NCI-H524 (cell line): ENCODE measurements around the gene GSTM4.
"Not testable (repeated sequence)": the region's sequence is repeated elsewhere in the genome, so short reads cannot be mapped to it uniquely, and the experiment has no call there.

Experiments
- DNase-seq, 2 experiments: peaks; one replicate each; lab custom pipeline; 2025; lab: John Stamatoyannopoulos, UW

The GSTM4 gene

DNA sequence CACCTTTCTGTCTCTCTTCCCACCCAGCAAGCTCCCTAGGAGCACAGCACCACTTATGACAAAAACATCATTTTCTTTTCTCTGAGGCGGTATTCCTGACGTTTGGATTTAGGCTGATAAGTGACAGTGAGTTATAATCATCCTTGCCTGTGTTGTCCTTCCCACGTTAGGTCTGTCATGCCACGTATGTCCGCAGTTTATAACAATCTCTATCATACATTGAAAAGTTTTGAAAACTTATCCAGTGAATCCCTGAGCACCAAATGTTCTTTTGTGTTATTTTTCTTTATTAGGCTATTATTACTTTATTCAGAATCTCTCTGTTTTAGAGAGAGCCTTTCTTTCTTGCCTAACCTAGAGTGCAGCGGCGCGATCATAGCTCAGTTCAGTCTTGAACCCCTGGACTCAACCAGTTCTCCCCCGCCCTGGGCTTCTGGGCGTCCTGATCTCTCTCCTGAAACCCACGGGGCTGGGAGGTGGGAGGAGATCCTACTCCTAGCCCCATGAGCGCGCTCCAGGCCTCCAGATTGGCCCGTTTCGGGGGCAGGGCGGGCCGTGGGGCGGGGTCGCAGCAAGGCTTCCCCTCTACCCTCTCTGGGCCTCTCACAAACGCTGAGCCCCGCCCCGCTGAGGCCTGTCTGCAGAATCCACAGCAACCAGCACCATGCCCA lies 11.7 kb downstream of the GSTM4 start, which contains the start of gene GSTM2:
Gene GSTM2 (plus strand): TSS at position 606 of the 671 bp plus-strand sequence. CDS start 59 bp downstream, at position 665.
- peak; percentile 60 to 77 for DNase-seq

DNA sequence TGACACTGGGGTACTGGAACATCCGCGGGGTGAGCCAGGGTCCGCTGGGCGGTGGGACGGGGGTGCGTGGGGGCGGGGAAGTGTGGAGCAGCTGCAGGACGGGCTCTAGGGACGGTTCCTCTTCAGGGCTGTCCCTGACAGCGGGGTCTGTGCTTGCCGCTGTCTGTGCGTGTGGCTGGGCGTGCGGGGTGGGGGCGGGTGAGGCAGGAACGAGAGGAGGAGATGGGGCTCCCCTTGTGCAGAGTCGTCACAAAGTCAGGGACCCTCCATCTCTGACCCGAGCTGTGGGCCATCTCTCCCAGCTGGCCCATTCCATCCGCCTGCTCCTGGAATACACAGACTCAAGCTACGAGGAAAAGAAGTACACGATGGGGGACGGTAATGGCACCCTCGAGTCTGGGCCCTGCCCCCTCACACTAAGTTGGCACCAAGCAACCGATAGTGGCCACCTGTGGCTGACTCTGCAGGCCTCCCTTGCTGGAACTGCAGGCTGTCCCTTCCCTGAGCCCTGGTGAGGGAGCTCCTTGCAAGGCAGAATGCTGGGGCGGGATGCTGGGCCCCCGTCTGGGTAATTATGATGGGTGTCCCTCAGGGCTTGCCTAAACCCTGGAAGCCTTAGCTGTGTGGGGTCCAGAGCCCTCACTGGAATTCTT lies 12.3 kb downstream of the GSTM4 start:
- no peak for DNase-seq

DNA sequence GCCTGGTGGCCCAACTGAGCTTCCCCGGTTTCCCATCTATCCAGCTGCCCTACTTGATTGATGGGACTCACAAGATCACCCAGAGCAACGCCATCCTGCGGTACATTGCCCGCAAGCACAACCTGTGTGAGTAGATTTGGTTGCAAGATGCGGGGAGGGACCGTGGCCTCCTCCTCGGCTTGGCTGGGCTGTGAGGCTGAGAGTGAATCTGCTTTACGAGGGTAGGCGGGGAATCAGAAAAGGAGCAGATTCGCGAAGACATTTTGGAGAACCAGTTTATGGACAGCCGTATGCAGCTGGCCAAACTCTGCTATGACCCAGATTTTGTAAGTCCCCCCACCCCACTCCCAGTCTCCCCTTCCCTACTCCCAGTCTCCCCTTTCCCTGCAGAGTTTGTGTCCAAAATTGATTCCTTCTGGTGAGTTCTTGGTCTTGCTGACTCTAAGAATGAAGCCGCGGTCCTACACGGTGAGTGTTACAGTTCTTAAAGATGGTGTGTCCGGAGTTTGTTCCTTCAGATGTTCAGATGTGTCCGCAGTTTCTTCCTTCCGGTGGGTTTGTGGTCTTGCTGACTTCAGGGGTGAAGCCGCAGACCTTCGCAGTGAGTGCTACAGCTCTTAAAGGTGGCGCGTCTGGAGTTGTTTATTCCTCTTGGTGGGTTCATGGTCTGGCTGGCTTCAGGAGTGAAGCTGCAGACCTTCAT lies 13.5 kb downstream of the GSTM4 start:
- no peak for DNase-seq

GRCh38 chr1:109669949-109670302 lies 14.0 kb downstream of the GSTM4 start:
- not testable (repeated sequence) for DNase-seq

DNA sequence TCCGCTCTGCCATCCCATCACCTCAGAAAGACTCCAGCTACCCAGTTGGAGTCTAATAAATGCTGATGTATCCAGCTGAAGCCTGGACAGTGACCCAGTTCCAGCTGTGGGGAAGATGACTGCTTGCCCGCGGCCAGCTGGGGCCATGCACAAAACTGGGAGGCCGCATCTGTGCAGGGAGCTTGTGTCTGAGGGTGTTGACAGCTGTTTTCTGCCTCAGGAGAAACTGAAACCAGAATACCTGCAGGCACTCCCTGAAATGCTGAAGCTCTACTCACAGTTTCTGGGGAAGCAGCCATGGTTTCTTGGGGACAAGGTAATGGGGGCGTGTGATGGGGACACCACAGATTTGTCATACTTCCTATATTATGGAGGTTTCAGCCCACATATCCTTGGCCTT lies 15.2 kb downstream of the GSTM4 start:
- no peak for DNase-seq

- not testable (repeated sequence) for DNase-seq
Measured at GRCh38 chr1:109673861-109674260, 18.0 kb downstream of the GSTM4 start.

DNA sequence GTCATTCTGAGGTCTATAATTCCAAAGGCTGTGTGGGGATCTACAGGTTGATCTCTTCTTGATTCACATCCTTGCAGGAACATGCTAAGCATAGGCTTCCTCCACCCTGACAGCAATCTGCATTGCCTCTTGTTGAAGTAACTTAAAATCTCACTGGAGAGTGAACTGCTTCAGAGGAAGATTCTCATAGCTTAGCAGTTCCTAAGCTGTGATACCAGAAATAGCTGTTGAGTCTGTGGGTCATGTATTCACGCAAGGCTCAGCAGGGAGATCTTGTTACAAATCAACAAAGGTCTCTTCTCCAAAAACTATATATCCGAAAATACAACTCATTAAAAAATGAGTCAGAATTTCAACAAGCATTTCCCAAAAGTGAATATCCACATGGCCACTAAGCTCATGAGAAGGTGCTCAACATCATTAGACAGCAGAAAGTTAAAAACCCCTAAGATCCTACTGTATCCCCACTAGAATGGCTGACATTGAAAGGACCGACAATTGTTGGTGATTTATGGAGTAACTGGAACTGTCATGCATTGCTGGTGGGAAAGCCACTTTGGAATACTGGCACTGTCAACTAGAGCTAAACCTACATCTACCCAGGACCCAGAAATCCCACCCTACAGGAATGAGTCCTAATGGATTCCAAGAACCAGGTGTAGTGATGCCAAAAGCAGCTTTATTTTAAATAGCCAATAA lies 20.9 kb downstream of the GSTM4 start:
- DNase-seq = not testable (repeated sequence)

DNA sequence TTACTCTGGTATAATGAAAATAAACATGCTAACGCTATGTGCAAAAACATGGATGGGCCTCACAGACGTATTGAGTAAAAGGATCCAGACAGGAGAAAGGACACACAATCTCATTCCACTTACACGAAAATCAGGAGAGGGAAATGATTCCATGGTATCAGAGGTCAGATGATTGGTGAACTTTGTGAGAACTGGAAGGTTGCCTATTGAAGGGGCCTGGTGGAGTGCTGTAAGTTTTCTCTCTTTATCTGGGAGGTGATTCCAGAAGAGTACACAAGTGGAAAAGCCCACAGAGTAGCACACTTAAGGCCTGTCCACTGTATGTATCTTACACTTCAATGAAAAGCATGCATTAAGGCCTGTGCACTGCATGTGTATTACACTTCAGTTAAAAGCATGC lies 21.6 kb downstream of the GSTM4 start:
- DNase-seq = no peak

GRCh38 chr1:109678637-109679036 lies 22.7 kb downstream of the GSTM4 start:
- not testable (repeated sequence) for DNase-seq

DNA sequence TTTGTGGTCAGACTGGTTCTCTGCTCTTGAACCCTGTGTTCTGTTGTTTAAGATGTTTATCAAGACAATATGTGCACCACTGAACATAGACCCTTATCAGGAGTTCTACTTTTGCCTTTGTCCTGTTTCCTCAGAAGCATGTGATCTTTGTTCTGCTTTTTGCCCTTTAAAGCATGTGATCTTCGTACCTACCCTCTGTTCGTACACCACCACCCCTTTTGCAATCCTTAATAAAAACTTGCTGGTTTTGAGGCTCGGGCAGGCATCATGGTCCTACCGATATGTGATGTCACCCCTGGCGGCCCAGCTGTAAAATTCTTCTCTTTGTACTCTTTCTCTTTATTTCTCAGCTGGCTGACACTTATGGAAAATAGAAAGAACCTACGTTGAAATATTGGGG lies 28.9 kb downstream of the GSTM4 start:
- not testable (repeated sequence) for DNase-seq

GRCh38 chr1:109685399-109685798 lies 29.5 kb downstream of the GSTM4 start:
- not testable (repeated sequence) for DNase-seq

- DNase-seq = not testable (repeated sequence)
Measured at GRCh38 chr1:109685890-109686289, 30.0 kb downstream of the GSTM4 start.

GRCh38 chr1:109687109-109687508 lies 31.2 kb downstream of the GSTM4 start:
- not testable (repeated sequence) for DNase-seq

GRCh38 chr1:109687641-109688499 lies 32.0 kb downstream of the GSTM4 start, which contains the start of gene GSTM1:
TSS of gene GSTM1 (plus strand) at chr1:109687817. CDS start at chr1:109687874, 57 bp downstream.
- no peak for DNase-seq

DNA sequence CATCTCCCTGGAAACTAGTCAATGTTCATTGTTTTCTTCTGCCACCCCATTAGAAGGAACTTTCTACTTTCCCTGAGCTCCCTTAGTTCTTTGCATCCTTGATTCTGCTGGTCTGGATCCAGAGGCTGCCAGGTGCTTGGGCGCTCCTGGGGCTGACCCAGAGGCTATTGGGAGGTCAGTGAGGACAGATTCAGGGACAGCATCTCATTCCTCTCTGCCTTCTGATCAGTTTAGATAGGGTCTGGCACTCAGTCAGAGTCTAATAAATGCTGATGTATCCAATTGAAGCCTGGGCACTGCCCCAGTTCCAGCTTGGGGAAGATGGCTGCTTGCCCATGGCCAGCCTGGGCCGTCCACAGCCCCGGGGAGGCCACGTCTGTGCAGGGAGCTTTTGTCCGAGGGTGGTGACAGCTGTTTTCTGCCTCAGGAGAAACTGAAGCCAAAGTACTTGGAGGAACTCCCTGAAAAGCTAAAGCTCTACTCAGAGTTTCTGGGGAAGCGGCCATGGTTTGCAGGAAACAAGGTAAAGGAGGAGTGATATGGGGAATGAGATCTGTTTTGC lies 34.0 kb downstream of the GSTM4 start:
- DNase-seq = no peak

DNA sequence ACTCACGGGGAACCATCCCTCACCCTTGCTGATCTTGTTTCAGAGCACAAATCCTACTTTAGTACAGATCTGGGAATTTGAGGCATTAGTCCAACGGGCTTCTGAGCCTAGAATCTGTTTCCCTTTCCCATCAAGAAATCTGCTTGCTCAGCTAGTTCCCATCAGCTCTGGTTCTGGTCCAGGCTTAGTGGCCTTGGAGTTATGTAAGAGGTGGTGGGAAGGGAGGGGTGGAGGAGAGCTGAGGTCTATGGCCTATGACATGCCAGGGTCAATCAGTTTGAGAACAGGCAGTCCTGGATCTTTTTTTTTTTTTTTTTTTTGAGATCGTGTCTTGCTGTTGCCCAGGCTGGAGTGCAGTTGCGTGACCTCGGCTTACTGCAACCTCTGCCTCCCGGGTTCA lies 35.9 kb downstream of the GSTM4 start:
- no peak for DNase-seq

- not testable (repeated sequence) for DNase-seq
Measured at GRCh38 chr1:109694400-109694799, 38.5 kb downstream of the GSTM4 start.

GRCh38 chr1:109695138-109695537 lies 39.2 kb downstream of the GSTM4 start:
- not testable (repeated sequence) for DNase-seq

DNA sequence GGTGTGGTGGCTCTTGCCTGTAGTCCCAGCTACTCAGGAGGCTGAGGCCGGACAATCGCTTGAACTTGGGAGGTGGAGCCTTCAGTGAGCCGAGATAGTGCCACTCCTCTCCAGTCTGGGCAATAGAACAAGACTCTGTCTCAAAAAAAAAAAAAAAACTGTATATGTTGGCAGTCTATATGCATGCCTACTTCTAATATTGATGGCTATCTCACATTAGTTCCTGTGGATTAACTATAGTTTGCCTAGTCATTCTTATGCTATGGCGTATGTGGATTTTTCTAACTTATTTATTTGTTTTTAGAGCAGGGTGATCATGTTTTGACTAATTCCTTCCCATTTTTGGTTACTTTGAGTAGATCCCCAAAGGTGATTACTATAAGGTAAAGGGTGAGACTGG lies 41.2 kb downstream of the GSTM4 start:
- DNase-seq = no peak

- DNase-seq = not testable (repeated sequence)
Measured at GRCh38 chr1:109697861-109698260, 42.0 kb downstream of the GSTM4 start.

DNA sequence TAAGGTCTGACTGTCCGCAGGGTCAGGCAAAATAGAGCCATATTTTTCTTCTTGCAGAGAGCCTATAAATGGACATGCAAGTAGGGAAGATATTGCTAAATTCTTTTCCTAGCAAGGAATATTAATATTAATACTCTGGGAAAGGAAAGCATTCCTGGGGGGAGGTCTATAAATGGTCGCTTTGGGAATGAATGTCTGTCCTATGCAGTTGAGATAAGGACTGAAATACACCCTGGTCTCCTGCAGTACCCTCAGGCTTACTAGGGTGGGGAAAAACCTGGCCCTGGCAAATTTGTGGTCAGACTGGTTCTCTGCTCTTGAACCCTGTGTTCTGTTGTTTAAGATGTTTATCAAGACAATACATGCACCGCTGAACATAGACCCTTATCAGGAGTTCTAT lies 47.0 kb downstream of the GSTM4 start:
- not testable (repeated sequence) for DNase-seq
